ENCODE results near the gene RGS8. TPM values are rescaled to one million over a fixed set of nuclear protein-coding genes. Genes with fewer than 3 reads are reported as not detected.

RGS8 gene
- polyA plus RNA-seq, 2 of the 4 experiments (the other 2 are of a cell fraction): not detected

DNA sequence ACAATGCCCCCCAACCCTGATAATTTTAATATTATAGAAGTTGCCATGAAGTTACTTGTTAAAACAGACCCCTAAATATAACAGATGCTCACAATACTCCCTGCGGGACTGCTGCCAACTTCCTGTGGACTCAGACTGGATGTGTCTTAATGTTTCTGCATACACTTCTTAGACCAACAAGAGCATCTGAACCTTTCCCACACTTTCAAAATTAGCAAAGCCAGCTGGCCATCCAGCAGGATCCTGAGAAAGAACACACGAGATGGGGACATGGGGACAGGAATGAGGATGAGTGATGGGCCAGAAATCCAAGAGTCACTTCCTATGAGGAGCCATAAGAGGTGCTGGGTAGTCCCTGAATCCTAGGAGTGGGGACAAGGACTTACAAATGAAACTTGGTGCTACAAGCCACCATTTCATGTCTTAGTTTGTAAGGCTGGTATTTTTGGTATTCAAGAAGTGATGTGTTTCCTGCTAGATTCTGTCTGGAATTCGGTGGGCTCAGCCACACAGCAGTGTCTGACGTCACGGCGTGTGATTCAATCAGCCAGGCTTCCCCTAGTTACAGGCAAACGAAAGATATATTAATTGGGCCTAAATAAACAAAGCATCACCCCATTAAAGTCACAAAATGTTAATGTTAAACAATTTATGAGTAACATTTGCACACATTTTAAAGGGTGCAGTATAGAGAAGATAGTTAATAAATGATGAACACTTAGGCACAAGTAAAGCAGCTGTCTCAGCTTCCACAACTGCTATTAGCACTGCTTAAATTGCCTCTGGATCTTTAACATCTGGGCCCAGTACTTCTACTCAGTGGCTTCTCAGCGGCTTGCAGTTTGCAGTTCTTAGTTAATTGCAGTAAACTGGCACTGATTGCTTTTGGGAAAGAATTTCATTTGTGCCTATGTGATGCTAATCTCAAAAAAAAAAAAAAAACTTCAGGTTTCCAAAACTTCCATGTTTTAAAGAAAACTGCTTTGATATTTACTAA, 41.2 kb upstream of the RGS8 start:
- POLR2A ChIA-PET: no interaction called here
- ATAC-seq: no peak

GRCh38 chr1:182724215-182724614, 39.8 kb upstream of the RGS8 start:
- 73% methylated on average over 2 of the region's 2 CpGs for WGBS (ENCODE audit: missing lambda C conversion rate)
- DNase-seq (ENCODE audit: low read depth in 1 of 2, low spot score in 1 of 2) (no peak), ATAC-seq (no peak), FAIRE-seq (no peak)
- ChIA-PET POLR2A (no interaction called here), CTCF (interaction anchor here (1.3 kb wide), 1 partner anchor 59 kb away, joined by 4 read pairs; no protein-coding TSS in a partner anchor)
- Histone ChIP-seq H3K27ac (no peak overlapping the region), H3K4me3 (no peak overlapping the region), H3K9me3 (no peaks in the 10 kb centered on the region), H3K4me1 (no peaks in the 10 kb centered on the region), H3K4me2 (no peak overlapping the region)
- TF ChIP-seq MAFK (IDR thresholded peaks at IDR 0.05; ENCODE audit: partially characterized antibody) (peak; percentile 52), SREBF2 (IDR thresholded peaks at IDR 0.05) (no peak)

More for the DNA sequence above, 41.2 kb upstream of the RGS8 start:
- no peak for FAIRE-seq
- H3K27ac ChIP-seq: no peak overlapping the region
- H3K9me3 ChIP-seq: no peaks in the 10 kb centered on the region
- no peak for DNase-seq (ENCODE audit: low read depth in 1 of 2, low spot score in 1 of 2)
- TF ChIP-seq BHLHE40 (IDR thresholded peaks at IDR 0.05; ENCODE audit: low read depth, low read length): no peak
- TF ChIP-seq, protein P1, sequence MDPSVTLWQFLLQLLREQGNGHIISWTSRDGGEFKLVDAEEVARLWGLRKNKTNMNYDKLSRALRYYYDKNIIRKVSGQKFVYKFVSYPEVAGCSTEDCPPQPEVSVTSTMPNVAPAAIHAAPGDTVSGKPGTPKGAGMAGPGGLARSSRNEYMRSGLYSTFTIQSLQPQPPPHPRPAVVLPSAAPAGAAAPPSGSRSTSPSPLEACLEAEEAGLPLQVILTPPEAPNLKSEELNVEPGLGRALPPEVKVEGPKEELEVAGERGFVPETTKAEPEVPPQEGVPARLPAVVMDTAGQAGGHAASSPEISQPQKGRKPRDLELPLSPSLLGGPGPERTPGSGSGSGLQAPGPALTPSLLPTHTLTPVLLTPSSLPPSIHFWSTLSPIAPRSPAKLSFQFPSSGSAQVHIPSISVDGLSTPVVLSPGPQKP (IDR thresholded peaks at IDR 0.05; ENCODE audit: low read depth, low read length): no peak
- TF ChIP-seq KDM5A (IDR thresholded peaks at IDR 0.05): no peak
- no peak for TF ChIP-seq SREBF2 (IDR thresholded peaks at IDR 0.05)
- no peak for TF ChIP-seq KDM1A (IDR thresholded peaks at IDR 0.05; ENCODE audit: low read depth)
- TF ChIP-seq NFE2L2 (conservative IDR thresholded peaks at IDR 0.05; ENCODE audit: low read length): no peak
- TF ChIP-seq CBX8 (IDR thresholded peaks at IDR 0.05): no peak
- TF ChIP-seq, protein P2, sequence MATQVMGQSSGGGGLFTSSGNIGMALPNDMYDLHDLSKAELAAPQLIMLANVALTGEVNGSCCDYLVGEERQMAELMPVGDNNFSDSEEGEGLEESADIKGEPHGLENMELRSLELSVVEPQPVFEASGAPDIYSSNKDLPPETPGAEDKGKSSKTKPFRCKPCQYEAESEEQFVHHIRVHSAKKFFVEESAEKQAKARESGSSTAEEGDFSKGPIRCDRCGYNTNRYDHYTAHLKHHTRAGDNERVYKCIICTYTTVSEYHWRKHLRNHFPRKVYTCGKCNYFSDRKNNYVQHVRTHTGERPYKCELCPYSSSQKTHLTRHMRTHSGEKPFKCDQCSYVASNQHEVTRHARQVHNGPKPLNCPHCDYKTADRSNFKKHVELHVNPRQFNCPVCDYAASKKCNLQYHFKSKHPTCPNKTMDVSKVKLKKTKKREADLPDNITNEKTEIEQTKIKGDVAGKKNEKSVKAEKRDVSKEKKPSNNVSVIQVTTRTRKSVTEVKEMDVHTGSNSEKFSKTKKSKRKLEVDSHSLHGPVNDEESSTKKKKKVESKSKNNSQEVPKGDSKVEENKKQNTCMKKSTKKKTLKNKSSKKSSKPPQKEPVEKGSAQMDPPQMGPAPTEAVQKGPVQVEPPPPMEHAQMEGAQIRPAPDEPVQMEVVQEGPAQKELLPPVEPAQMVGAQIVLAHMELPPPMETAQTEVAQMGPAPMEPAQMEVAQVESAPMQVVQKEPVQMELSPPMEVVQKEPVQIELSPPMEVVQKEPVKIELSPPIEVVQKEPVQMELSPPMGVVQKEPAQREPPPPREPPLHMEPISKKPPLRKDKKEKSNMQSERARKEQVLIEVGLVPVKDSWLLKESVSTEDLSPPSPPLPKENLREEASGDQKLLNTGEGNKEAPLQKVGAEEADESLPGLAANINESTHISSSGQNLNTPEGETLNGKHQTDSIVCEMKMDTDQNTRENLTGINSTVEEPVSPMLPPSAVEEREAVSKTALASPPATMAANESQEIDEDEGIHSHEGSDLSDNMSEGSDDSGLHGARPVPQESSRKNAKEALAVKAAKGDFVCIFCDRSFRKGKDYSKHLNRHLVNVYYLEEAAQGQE (IDR thresholded peaks at IDR 0.05): no peak
- no peak for TF ChIP-seq RCOR1 (IDR thresholded peaks at IDR 0.05; ENCODE audit: low read depth, low read length)
- TF ChIP-seq, protein P3, sequence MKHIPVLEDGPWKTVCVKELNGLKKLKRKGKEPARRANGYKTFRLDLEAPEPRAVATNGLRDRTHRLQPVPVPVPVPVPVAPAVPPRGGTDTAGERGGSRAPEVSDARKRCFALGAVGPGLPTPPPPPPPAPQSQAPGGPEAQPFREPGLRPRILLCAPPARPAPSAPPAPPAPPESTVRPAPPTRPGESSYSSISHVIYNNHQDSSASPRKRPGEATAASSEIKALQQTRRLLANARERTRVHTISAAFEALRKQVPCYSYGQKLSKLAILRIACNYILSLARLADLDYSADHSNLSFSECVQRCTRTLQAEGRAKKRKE (CRISPR knock-in tag; IDR thresholded peaks at IDR 0.05; ENCODE audit: low read depth): no peak
- TF ChIP-seq E2F6 (IDR thresholded peaks at IDR 0.05; ENCODE audit: borderline replicate concordance, low read depth): no peak
- TF ChIP-seq TP53 (CRISPR knock-in tag; IDR thresholded peaks at IDR 0.05): no peak
- no peak for TF ChIP-seq FOSL2 (IDR thresholded peaks at IDR 0.05)
- no peak for TF ChIP-seq FOSL2 (CRISPR knock-in tag; IDR thresholded peaks at IDR 0.05)
- H3K4me3 ChIP-seq: no peak overlapping the region
- 60% methylated on average over 8 of the region's 8 CpGs for WGBS (ENCODE audit: missing lambda C conversion rate)
- H3K4me1 ChIP-seq: no peaks in the 10 kb centered on the region
- CTCF ChIA-PET: no interaction called here
- no peak overlapping the region for H3K4me2 ChIP-seq

- no peak overlapping the region for H3K27ac ChIP-seq
- TF ChIP-seq JUN (IDR thresholded peaks at IDR 0.05): no peak
- no peak for TF ChIP-seq POLR2A (IDR thresholded peaks at IDR 0.05; ENCODE audit: low read length)
- TF ChIP-seq EP300 (IDR thresholded peaks at IDR 0.05): no peak
- TF ChIP-seq HDAC2 (IDR thresholded peaks at IDR 0.05): no peak
- no peak for TF ChIP-seq HEYL (CRISPR knock-in tag; IDR thresholded peaks at IDR 0.05)
- TF ChIP-seq EHF (CRISPR knock-in tag; IDR thresholded peaks at IDR 0.05): no peak
- TF ChIP-seq POLR2AphosphoS2 (conservative IDR thresholded peaks at IDR 0.05; ENCODE audit: low read length): no peak
- no peak for TF ChIP-seq CBX2 (IDR thresholded peaks at IDR 0.05; ENCODE audit: borderline replicate concordance, low read depth)
- no peak for TF ChIP-seq HOXB5 (CRISPR knock-in tag; IDR thresholded peaks at IDR 0.05)
- no peak for TF ChIP-seq SREBF2 (IDR thresholded peaks at IDR 0.05)
- no peak for TF ChIP-seq NFE2L2 (conservative IDR thresholded peaks at IDR 0.05; ENCODE audit: low read length)
- TF ChIP-seq TFCP2L1 (CRISPR knock-in tag; IDR thresholded peaks at IDR 0.05): no peak
- H3K4me3 ChIP-seq: no peak overlapping the region
- WGBS (ENCODE audit: missing lambda C conversion rate): 42% methylated on average over 2 of the region's 2 CpGs
- POLR2A ChIA-PET: no interaction called here
- no peak for DNase-seq (ENCODE audit: low read depth in 1 of 2, low spot score in 1 of 2)
- FAIRE-seq: no peak
- no peaks in the 10 kb centered on the region for H3K9me3 ChIP-seq
- CTCF ChIA-PET: no interaction called here
- no peaks in the 10 kb centered on the region for H3K4me1 ChIP-seq
- no peak overlapping the region for H3K4me2 ChIP-seq
- no peak for ATAC-seq
Measured at GRCh38 chr1:182723200-182723599, 38.8 kb upstream of the RGS8 start.
